ENCODE data around the gene POU2F3.

POU2F3 gene

DNA sequence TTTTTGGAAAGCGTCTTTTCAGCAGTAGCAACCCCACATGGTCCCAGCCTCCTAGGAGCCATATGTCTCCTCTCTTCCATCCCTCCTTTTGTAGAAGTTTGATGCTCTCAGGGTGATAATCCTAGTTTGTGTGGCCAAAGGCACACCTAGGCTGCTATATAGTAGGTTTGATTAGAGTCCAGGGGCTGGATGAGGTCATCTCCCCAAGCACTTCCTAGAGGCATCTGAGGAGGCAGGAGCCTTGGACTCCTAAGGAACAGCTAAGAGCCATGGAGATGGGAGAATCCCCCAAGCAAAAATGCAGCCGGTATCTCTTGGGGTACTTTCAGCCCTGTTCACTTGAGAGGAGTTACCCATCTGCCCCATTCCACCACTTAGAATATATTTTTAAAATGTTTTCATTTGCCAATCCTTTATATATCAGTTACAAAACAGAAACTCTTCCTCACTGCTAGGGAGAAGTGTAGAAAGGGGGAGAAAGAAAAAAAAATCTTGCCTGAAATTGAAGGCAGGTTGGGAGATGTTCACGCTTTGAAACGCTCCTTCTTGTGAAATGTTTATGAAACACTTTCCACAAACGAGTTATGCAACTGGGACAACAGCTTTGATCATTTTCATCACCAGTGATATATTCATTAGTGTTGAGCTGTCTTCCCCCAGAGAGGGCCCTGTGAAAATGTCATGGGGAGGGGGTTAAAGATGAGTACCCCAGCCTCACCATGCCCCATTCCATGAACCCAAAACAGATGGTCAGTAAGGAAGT, 53.3 kb downstream of the POU2F3 start:
- no peak for DNase-seq

DNA sequence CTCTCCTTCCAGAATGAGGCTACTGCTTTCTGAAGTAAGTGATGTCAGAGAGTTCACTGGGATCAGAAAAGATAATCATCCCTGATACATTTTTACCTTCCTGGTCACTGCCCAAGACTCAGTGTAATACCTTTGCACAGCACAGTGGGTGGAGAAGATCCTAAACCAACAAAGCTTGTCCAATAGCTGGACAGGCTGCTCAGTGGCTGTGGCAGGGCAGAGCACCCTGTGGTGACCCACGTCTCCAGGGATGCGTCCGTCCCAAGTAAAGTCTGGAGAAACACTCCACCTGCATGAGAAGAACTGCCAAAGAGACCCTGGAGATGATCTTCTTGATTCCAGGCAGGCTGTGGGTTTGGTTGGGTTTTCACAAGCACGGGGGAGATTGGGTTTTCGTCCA, 54.2 kb downstream of the POU2F3 start:
- no peak for DNase-seq

DNA sequence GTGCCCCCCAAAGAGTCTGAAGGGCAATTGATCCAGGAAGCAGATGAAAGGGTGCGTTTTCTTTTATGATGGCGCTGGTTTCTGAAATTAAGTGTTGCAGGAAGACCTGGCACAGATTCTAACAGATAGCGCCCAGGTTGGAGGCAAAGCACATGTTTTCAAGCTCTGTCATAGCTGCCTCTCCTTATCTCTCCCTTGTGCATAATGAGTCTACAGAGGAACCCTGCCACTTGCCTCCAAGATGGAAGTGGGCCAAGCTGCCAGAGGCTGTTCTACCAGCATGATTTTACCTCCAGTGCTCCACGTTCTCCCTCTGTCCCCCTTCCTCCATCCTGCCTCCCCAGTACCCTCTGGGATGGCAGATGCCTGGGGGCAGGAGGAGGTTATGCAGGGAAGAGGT, 55.2 kb downstream of the POU2F3 start:
- no peak for DNase-seq

DNA sequence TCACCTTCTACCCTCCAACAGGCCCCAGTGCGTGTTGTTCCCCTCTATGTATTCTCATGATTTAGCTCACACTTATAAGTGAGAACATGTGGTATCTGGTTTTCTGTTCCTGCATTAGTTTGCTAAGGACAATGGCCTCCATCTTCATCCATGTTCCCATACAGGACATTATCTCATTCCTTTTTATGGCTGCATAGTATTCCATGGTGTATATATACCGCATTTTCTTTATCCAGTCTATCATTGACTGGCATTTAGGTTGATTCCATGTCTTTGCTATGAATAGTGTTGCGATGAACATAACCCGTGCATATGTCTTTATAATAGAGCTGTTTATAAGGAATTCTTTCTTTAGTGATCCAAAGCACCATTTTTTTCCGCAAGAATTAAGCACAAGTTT, 56.6 kb downstream of the POU2F3 start:
- no peak for DNase-seq

DNA sequence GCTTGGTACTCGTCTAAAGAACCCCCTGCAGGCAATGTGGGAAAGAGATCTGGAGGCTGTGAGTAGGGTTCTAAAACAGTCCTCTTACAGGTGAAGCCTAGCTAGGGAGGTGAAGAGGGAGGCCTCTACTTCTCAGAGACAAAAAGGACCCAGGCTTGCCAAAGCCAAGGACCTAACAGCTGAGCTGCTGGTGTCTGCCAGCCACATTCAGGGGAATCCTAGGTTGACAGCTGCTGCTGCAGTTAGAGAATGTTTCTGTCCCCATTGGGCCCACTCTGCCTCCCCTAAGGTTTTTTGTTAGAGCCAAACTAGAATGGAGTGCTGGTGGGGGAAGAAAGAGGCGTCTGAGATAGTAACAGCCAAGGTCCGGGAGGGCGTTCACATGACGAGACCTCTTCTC, 58.5 kb downstream of the POU2F3 start:
- DNase-seq: no peak

DNA sequence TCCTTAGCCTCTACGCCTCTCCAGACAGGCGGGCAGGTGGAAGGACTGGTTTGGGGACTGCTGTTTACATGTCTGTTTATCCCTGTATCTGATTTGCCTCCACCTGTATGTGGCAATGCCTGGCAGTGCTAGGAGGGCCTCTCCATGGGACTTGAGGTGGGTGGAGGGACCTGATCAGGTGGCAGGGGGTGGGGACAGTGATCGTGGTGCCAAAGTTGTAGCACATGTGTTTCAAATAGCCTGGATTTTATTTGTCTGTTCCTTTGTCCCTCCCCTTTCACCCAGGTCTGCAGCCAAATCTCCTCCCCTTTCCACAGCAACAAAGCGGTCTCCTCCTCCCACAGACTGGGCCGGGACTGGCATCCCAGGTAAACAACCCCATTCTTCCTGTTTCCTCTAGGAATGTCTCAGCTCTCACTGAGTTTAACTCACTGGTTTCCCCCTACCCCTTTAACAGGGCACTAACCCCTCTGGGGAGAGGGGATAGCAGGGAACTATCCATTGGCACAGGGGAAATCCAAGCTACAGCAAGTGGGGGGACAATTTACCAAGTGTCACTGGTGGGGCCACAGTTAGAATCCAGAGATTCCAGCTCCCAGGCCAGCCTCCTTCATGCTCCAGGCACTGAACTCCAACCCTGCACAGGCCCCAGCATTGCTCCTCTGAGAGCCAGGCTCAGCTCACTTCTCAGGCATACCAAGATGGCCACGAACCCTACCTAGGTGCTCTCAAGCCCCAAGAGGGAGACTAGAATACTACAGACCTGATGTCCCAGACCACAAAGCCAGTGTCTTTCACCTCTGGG, 62.3 kb downstream of the POU2F3 start:
- DNase-seq: no peak

DNA sequence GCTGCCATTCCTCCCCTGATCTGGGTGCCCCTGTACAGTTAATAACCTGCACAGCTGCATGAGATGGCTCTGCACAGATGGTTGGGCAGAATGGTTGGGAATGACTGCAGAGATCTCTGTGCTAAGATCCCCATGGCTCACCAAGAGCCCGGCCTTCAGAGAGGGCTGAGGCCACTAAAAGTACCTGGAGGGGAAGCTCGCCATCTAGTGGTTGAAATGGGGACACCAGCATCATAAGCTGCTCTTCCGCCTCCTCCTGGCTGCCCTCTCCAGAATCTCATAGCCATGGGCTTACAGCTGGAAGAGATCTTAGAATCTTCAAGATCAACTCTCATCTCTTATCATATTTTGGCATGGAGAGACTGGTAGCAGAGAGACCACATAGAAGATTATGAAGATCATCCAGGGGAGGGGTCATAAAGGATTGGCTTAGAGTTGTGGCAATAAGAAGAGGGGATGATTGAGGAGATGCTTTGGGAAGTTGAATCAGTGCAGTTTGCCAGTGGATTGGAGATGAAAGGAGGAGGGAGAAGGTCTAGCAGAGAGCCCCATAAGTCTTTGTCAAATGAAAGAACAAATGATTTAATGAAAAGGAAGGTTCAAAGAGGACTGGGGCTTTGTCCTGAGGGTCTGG, 63.2 kb downstream of the POU2F3 start:
- peak; percentile 58 for DNase-seq

DNA sequence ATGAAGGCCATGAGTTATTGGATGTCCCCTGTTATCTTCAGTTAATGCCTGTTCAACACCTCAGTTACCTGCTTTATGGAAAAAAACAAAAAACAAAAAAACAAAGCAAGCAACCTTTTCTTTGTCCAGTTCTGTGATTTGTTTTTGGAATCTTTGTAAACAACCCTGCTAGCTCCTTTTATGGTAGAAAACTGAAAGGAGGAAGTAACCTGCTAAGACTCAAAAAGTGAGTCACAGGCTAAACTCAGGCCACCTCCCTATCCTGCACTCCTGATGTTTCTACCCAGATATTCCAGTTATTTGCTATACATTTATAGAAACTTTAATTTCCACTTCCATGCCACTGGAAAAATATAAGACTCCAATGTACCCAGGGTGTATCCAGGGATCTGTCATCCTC, 64.6 kb downstream of the POU2F3 start:
- DNase-seq: no peak

DNA sequence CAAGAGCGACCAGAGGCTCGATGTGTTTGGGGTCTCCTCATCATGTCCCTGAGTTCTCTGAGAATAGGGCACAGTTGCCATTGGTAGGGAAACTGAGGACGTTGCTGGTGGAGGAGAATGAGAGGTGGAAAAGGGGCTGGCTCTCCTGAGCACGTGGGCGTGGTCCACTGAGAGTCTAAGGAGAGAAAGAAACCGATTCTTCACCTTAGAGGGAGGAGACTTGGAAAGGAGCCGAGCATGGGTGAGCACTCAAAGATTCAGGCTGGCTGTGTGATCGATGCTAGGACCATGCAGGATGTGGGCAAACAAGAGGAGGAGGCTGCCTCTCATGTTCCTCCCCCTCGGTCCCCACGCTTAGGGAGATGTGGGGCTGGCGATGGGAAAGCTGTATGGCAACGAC, 65.3 kb downstream of the POU2F3 start:
- DNase-seq: no peak

DNA sequence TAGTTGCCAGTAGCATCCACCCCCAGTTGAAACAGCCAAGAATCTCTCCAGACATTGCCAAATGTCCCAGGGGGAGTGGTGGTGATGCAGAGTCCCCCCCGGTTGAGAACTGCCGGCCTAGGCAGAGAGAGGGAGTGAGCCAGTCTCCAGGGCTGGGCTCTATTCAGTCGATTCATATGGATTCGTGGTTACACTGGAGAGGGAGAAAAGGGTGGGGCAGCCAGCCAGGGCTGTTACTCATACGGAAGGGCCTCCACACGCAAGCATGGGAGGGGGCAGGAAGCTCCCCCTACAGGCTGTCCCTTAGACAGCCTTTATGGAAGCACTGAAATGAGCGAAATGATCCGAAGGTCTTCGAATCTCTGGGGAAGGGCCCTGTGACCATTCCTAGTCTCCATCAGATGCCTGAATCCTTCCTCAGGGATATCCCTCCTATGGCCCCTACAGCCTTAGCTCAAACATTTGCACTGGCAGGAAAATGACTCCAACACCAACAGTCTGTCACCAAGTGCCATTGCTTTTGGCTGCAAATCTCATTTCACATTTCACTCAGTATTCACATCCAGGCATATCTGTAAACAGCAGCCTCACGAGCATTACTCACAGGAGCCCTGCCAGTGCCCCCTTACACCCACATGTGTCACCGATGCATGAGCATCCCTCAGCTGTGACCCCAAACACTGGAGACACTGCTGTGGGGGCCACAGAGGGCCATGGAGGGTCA, 66.7 kb downstream of the POU2F3 start:
- DNase-seq: no peak

DNA sequence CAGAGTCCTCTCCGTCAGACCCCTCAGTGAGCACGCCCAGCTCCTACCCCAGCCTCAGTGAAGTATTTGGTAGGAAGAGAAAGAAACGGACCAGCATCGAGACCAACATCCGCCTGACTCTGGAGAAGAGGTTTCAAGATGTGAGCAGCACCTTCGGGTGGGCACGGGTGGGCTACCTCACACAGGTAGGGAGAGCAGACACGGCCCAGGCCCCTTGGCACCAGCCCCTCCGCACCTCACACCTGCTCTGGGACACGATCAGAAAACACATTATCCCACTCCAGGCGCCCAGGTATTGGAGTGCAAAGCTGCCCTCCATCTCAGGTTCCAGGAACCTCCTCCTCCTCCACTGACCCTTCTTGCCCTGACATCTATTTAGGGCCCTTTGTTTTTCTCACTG, 67.5 kb downstream of the POU2F3 start:
- no peak for DNase-seq

DNA sequence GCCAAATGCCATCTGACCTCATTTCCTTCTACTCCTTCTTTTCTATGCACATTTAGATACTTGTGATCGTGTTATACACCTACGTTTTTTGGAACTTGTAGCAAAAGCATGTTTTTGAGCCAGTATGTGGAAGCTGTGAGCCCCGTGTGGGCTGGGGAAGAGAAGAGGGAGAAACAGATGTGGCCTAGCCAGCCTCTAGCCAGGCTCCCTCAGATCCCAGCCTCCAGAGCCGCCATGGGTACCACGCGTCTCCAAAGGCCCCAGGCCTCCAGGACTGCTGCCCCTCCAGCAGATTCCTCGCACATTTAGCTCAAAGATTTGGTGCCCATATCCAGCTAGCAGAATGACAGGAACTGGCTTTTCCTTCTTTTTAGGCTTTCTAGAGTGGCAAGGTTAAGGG, 68.1 kb downstream of the POU2F3 start:
- DNase-seq: no peak

DNA sequence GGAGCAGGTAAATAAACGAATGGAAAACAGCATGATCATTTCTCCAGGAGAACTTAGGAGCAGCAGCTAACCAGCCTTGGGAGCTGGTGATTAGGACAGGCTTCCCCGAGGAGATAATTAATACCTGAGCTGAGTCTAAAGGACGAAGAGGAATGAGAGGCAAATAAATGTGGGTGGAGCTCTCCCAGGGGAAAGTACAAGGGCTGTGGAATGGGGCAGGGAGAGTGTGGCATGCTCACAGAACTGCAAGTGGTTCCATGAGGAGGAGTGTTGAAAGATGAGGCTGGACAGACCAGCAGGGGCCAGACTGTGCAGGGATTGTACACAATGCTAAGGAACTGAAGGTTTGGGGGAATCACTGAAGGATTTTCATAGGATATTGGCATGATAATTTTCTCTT, 70.9 kb downstream of the POU2F3 start:
- no peak for DNase-seq

DNA sequence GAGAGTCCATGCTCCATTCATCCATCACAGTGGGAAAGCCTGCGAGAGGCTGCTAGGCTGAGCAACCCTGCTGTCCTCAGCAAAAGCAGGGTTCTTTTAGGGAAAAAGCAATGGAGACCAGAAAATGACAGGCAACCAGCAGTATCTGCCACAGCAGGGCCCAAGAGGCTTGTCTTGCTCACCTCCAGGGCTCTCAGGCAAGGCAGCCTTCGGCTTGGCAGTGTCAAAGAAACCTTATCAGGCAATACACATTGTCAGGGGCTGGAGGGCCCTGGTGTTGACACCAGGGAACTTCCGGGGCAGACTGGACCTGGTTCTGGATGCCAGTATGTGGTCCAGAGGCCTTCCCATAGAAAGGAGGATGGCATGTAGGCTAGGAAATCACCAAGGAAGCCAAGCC, 74.9 kb downstream of the POU2F3 start:
- DNase-seq: no peak

DNA sequence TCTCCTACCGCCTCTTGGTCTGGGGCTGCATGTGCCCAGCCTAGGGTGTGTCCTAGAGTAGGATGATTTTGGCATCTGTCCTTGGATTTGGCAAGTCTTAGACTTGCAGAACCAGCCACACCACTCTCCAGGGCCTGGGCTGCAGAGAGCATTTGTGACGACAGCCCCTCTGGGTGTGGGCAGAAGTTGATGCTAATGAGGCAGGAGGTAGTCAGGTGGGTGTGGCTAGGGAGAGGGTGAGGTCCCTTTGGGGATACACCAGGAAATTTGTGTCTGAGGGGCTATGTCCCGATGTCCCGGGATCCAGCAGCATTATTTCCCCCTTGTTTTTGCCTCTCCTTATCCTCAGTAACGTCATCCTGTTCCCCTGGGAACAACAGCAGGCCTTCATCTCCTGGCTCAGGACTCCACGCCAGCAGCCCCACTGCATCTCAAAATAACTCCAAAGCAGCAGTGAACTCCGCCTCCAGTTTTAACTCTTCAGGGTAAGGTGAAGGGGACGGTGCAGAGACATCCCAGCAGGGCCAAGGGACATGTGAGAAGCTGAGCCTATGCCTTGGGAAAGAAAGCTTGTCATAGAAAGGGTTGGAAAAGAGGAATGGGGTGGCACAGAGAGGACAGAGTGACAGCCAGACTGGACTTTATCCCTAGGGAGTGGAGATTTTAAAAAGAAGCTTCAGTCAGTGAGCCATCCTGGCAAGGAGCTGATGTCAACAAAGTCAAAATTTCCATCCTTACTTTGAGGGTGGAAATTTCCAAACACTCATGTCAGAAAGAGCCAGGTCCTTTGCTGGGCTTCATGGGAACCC, 77.1 kb downstream of the POU2F3 start:
- DNase-seq: no peak

DNA sequence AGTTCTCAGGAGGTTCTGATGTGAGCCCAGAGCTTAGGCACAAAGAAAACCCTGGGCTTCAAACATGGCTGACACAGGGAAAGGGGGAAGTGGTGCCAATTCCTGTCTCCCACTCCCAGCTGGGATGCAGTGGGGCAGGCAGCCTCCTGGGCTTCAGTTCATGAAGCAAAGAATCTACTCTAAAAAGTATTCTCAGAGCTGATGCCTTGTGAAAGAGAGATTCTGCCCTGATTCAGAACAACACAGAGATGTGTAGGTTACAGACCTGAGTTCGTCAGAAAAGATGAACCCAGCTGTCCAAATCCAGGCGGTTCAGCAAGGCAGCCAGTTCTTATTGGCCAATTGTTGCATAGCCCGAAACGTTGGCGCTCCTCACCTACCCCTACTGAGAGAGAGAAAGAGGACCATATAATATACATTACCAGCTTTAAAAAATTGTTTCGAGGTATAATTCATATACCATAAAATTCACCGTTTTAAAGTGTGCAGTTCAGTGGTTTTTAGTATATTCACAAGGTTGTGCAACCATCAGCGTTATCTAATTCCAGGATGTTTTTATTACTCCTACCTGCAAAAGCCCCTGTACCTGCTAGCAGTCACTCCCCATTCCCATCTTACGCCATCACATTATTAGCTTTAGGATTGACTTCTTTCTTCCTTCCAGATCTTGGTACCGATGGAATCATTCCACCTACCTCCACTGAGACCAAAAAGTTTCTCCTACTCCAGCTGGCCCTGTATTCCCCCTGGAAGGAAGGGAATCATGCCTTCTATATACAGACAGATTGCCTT, 77.9 kb downstream of the POU2F3 start:
- DNase-seq: no peak

DNA sequence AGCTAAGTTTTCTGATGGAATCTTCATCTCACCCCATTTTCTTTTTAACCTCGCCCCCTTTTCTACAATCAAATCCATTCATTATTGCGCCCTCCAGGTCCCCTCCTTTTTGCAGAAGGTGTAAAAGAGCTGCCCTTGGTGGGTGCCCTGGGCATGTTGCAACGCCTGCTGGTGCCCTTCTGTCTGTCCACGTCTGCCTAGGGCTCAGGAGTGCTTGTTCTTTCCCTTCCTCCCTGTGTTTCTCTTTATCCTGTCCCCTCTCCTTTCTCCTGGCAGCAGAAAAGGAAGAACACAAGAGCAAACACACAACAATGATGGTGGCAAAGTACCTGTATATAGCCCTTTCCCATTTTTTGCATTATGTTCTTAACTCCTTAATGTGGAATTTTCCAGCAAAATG, 79.0 kb downstream of the POU2F3 start:
- DNase-seq: no peak

DNA sequence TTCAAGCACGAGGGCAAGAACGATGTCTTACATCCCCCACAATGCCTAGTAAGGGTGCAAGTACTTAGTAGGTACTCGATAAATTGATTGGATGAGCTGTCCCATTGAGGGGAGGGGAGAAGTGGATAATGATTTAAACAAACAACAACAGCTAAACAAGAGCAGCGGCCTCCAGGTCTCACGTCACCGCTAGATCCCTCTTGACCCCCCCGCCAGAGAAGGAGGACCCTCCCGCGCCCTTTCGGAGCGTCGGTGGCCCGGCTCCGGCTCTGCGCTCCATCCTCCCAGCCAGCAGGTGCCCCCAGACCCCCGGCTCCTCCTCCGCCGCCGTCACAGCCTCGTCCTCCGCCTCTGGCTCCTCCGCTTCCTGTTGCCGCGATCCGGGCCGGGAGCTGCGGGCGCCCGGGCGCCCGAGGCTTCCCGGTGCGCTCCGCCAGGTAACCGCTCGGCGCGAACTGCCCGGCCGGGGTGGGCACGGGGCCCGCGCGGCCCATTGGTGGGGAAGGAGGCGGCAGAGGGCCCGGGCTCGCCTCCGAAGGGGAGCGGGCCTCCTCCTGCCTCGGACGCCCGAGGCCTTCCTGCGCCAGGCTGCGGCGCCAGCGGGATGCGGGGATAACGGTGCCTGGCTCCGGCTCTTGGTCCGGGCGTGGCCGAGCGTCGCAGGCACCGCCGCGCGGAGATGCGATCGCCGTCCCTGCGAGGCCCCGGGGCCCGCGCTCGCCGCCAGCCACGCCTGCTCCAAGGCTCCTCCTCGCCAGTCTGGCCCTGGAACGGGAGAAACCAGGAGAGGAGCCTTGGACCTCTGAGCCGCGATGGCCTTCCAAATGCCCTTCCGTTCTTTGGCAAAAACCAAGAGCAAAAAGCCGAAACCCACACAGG, 85.2 kb downstream of the POU2F3 start, which contains the start of gene TLCD5:
TLCD5 (plus strand) TSS at position 368 of the 879 bp plus-strand sequence. CDS start 2,143 bp downstream, outside the sequence.
- peak; percentile 70 for DNase-seq

DNA sequence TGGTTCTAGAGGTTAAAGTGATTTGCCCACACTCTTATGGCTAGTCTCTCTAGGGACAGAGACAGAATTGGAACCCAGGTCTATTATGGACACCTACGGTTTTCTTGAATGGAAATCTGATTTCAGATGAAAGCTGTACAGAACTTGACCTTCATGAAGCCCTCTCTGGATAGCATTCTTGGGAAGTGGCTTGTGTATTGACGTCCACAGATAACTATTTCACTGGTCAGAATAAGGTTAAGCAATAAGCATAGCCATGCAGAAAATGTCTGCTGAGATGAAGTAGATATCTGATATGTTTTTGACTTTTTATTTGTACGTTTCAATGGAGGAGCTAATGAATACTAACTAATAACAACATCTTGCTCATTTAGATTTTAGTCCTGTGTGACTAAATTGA, 86.3 kb downstream of the POU2F3 start:
- no peak for DNase-seq

DNA sequence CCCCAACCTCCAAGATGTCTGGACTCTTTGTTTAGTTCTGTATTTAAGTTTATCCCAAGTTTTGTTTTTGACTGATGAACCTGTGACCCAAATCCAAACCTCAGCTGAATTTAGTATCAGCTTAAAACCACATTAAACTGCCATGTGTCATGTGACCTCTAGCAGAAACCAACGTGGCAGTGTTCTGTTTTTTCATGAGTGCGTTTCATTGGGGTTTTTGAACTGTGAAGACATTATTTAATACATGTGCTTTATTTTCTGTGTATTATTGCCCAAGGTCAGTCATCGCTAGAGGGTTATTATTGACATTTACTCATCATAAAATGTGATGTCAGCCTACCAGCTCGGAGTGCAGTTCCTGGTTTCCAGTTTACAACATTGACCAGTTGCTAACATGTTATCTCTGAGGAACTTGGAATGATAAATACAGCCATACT, 86.9 kb downstream of the POU2F3 start:
- DNase-seq: no peak

All from NCI-H2171 treated with DMSO at 0.1 percent for 48 hours (cell line).